Stimulated activated CD4-positive, alpha-beta T cell treated with anti-CD3 and anti-CD28 coated beads, TNF-alpha, amount 100 ng/mL, for 48 hours (primary cell): ENCODE measurements around the gene KLHL29.
A peak's percentile ranks its signal among the peaks of the same experiment; 100 is the strongest.
"Not testable (repeated sequence)": the region's sequence is repeated elsewhere in the genome, so short reads cannot be mapped to it uniquely, and the experiment has no call there.

Source experiments
- DNase-seq, 3 donors: peaks; one replicate each; pipeline ENCODE4 v3.0.0-alpha.2; 2020; ENCODE audit warnings: low read depth in 3 of 3

KLHL29 gene

DNA sequence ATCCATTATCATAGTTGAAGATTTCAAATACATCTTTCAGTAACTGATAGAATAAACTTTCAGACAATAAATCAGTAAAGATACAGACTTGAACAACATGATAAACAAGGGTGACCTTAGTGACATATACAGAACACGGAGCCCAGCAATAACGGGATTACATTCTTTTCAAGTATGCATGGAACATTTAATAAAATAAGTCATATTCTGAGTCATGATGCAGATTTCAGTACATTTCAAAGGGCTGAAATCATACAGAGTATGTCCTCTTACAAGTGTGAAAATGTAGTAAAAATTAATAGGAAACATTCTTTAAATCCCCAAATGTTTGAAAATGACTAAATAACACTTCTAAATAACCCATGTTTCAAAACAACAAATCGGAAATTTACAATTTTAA, 17.2 kb upstream of the KLHL29 start:
- DNase-seq = no peak

DNA sequence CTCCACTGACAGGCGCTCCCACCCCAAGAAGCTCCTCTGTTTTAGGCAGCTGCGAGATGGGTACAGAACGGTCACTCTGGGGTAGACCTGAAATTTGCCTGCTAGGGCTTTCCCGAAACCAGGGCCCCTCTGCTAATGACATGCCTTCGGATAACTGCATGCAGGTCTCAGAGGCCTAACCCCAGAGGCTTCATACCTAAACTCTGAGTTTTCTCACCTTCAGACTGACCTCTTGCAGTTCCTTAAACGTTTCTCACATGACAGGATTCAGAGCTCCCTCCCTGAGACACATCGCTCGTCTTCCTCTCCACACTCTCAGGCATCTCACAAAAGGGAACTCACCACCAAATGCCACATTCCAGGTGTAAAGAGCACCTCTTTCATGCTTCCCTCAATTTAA, 11.3 kb upstream of the KLHL29 start:
- DNase-seq = no peak

DNA sequence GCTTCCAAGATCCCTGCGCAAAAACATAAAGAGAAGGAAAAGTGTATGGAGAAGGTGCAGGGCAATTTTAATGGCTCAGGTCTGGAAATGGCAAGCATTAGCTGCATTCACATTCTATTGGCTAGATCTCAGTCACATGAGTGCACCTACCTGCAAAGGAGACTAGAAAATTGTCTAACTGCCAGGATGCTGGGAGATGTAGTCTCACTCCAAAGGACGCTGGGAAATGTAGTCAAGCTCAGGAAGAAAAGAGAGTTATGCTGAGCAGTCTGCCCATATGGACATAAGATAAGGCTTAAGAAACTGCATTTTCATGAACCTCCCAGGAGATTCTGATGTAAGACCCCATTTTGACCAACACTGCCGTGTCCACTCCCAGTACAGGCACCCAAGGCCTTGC, 9.5 kb upstream of the KLHL29 start:
- DNase-seq = no peak

DNA sequence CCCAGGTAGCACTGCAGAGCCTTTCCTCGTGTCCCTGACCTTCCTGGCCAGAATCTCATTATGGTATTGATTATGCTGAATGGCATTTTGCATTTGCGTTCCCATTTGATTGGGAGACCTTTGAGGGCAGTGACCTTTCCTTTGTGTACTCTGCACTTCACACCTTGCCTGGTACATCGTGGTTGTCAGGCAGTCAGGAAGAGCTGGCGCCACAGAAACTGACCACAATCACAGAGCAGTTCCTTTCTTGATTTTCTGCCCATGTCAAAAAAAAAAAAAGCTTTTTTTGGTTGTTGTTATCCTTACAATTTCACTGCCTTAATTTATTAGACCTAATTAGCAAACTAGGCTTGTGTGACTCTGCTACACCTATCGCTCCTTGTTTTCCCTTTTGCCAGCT, 8.9 kb upstream of the KLHL29 start:
- no peak for DNase-seq

DNA sequence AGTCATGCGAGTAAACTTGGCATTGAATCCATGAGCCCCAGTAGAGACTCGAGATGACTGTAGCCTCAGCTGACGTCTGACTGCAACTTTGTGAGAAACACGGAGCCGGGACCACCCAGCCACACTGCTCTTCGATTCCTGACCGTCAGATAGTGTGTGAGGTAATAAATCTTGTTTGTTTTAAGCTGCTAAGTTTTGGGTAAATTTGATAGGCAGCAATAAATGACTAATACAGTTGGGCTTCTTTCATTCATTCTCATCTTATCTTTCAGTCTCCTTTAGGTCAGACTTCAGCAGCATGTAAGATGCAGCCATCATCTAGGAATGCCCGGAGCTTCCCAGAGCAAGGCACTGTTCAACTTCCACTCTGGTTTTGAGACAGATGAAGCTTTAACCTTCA, 8.0 kb upstream of the KLHL29 start:
- DNase-seq = no peak

DNA sequence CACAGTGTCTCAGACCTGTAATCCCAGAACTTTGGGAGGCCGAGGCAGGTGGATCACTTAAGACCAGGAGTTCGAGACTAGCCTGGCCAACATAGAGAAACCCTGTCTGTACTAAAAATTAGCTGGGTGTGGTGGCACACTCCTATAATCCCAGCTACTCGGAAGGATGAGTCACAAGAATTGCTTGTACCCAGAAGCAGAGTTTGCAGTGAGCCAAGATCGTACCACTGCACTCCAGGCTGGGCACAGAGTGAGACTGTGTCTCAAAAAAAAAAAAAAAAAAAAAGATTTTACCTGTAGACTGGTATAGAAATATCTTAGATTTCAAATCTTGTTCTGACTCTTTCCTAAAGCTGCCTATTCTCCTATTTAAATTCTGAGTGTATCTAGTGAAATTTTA, 7.2 kb upstream of the KLHL29 start:
- no peak for DNase-seq

DNA sequence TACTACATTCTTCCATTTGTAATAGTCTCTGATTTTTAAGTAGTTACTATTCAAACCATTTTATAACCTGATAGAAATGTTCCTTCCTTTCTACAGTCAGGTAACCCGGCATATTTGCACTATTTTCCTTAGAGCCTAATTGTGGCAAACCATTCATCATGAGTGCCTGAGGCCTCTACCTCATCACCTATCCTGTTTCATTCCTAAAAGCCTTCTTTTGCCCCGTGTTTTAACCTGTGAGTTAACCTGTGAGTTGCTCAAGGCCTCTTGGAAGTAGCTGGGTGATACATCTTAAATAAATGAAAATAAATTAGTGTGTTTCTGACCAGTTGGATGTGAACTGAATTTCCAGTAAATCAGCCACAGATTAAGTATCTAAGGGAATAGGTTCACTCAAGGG, 6.5 kb upstream of the KLHL29 start:
- DNase-seq = no peak

DNA sequence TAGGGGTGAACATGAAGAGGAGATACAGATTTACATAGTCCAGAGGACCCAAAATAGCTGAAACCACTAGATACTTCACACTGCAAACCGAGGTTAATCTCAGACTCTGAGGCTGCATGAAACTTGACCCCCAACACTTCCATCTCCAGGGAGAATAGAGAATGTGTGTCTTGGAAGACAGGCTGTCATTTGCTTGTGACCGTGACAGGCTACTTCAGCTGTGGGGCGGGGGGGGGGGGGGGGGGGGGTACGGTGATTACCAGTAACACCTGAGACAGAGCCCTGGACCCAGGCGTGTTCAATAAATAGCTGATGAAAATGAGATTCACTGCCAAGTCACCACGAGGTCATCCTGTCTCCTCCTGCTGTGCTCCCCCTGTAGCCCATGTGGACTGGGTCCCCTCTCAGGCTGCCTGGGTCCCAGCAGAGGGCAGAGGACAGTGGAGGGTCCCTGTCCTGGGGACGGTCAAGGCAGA, 5.7 kb upstream of the KLHL29 start:
- DNase-seq = no peak

DNA sequence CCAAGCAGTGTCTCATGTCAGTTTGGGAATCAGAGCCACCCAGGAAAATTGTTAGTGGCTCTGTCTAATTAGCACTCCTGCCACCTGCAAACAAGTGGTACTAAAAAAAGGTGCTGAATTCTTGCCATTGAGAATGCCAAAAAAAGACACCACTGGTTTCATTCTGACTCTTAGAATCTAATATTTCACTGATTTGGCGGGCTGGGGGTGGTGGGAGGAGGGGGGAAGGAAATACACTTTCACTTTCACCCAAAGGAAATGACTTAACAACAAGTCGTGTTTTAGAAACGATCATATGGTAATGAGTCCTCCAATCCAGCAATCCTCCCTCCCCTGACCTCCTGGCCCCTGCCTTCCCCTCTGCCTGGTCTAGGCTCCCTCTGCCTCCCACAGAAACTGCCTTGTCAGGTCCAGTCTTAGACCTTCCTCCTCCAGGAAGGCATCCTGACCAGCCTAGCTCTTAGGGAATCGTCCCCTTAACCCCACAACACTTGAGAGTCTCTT, 4.4 kb upstream of the KLHL29 start:
- DNase-seq = peak in 2 of 3 donors; percentile 25 to 39

DNA sequence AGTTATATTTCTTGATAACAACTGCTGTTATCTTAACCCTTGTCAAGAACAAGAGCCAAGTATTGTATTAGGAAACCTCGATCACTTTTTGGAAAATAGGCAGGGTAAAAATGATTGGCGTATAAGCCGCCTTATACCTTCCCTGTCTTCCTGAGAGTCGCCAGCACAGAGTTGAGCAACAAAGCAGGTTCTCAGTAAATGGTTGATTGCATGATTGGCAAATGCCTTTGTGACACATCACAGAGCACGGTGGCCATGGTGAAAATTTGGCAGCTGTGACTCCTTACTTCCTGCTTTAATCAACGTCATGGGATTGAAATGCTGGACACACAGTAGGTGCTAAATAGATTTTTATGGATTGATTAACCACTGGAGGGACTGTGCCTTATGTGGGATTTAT, 3.9 kb upstream of the KLHL29 start:
- DNase-seq = peak in 1 of 3 donors; percentile 9

DNA sequence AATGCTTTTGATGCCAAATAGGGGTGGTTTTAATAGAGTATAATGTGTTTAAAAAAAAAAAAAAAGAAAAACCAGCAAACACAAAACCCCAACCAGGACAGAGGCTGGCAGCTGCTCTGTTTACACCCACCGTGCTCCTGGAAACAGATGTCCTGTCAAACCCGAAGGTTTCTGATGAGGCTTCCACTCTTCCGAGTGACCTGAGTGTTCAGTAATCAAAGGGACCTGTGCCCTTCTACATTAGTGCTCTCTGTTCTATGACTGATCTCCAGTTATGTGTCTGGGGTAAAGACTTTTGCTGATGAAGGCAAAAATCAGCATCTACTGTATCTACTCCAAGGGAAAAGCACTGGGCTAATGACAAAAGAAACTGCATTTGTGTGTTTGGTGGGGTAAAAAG, 3.5 kb upstream of the KLHL29 start:
- no peak for DNase-seq

DNA sequence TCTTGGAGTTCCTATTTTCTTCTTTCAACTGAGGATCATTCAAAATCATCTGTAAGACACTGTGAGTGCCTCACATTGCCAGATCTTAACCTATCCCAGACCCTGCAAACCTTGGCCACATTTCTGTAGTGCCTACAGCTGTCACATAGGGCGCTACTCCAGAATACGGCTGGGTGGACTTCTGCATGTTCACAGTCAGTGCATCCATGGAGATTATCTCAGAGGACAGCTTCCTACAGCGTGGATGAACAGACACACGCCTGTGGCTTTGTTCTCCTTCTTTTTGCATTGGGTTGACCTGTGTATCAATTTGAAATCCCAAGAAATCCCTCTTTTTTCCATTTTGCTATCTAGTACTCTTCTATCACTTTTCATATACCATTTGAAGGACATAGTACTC, 1.9 kb upstream of the KLHL29 start:
- no peak for DNase-seq

DNA sequence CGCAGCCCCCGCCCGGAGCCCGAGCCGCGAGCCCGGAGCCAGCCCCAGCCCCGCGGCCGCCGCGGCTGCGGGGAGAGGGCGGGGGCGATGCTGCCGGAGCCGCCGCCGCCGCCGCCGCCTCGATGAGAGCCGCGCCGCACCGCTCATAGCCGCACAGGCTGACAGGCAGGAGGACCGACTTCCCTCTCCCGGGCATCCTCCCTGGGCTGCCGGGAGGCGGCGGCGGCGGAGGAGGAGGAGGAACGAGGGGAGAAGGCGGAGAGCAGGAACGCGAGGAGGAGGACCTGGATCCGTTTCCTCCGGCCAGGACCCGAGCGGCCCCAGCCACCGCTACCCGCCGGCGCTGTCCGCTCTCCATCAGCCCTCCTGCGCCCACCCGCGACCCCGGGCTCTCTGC, 370 bp downstream of the KLHL29 start:
- DNase-seq = peak in 1 of 3 donors; percentile 12

DNA sequence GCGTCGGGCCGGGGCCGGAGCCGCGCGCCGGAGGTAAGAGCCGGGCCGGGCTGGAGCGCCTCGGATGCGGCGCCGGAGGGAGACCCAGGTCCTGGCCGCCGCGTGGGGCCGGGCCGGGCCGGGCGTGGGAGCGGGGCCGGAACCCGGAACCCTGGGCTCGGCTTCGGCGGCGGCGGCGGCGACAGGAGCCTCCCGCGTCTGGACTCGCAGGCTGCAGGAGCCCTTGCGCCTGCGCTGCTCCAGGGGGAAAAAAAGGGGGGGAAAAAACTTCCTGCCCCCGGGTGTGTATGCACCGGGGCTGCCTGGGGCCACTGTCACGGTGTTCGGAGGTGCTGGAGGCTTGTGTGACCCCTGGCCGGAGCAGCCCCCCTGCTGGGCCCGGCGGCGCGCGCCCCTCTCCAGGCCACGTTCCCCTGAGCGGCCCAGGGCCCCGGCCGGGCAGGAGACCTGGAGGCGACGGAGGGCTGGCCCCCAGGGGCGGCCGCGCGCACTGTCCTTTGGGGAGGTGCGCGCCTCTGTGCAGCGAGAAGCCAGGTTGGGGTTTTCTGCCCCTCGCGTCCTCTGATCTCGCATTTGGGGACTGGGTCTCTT, 864 bp downstream of the KLHL29 start:
- DNase-seq = peak in 1 of 3 donors; percentile 4

DNA sequence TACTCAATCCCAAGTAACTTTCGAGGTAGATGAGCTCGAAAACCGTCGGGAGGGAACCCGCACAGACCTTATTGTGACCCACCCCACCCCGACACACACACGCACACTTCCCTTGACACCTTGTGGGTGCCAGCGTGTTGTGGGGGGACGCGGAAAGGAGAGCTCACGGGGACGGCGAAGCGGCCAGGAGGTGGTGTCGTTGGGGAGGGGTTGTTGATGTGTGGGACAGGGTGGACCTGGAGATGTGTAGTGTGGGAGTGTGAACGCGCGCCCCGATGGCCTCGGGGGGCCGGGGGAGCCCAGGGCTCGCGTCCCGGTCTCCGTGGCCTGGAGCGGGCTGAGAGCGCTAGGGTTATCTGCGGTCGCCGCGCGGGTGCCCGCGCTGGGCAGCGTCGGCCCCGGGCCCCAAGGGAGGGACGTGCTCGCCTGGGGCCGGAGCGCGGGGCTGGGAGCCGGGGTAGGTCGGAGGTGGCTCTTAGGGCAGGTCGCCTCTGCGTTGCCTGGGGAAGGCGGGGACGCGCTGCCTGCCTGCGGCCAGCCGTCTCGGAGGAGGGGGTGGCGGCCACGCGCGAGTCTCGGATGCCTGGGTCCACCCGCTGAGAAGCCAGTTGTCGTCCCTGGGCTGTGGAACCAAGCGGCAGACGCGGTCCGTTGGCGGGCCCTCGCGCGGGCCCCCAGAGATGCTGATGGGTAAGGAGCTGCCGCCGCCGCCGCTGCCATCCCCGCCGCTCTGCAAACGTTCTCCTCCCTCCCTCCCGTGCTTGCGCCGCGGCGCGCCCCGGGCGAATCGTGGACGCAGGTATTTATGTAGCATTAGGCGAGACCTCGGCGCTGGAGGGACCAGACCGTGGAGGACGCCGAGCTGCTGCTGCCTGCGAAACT, 1.6 kb downstream of the KLHL29 start:
- DNase-seq = peak in 1 of 3 donors; percentile 8

DNA sequence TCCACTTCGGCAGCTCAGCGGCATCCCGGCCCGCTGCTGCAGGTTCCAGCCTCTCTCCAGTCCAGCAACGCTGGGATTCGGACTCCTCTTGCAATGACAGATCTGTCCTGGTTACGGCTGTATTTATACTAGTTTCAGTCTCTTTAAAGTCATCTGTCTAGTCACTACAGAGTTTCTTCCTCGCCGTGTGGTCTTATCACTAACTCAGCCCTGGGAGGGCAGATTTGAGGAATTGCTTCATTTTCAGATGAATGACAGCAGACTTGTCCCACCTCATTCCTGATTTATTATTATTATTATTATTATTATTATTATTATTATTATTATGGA, 2.2 kb downstream of the KLHL29 start:
- DNase-seq = no peak

DNA sequence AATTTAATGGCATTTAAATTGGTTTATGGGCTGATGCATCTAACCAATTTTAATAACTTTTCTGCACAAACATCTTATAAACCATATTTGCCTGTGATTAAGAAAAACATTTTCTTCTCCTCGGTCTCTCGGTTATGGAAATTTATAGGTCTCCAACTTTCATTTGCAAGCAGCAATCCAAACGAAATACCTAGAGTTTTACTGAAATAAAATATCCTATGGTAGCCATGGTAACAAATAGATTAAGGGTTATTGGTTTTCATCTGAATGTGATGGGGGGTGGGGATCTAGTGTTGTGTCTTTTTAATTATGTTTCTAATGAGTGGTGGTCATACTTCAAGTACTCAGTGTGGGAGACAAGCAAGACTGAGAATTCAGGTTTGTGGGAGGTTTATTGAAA, 2.9 kb downstream of the KLHL29 start:
- no peak for DNase-seq

DNA sequence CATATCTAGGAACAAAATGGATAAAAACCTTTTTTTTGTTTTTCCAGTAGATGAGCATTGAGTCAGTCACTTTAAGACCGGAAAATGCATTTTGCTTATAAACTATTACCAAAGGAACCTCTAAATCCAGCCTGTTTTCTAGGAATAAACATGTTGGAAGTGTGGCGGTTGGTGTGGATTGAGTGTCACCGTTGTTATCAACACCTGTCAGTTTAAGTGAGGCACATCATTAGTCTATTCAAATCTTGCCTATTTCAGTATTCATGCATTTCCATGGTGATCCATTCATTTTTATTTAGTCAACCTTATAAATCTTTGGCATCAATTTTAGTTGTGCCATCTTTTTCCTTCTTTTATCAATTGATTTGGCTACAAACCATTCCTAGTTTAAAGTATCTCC, 3.3 kb downstream of the KLHL29 start:
- no peak for DNase-seq

DNA sequence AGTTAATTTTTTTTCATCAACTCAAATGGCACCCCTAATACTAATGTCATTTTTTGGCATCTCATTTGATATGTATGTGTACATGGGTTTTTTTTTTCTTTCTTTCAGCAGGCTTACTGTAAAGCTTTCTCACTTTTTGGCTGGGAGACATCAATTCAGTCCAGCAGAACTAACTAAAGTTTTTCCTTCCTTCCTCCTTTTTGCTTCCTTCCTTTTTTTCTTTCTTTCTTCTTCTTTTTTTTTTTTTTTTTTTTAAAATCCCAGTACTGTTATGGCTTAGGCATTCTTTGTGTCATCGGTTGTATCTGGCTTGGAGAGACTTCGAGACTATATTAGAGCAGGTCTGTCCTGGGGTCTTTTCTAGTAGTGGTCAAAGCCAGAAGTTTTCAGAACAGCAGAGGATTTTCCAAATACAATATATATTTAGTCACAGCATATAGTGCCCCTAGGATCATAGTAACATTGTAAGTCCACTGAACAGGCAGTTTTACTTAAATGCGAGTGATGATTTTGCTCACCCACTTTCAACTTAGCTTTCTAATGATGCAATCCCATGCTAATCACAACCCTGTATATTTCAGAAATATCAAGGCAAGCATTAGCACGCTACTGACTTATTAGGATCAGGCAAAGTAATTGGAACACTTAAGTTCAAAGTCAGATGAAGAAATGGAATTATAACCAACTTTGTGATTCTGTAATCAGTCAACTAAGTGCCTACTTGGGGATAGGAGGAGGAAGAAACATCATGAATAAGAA, 4.0 kb downstream of the KLHL29 start:
- DNase-seq = no peak

DNA sequence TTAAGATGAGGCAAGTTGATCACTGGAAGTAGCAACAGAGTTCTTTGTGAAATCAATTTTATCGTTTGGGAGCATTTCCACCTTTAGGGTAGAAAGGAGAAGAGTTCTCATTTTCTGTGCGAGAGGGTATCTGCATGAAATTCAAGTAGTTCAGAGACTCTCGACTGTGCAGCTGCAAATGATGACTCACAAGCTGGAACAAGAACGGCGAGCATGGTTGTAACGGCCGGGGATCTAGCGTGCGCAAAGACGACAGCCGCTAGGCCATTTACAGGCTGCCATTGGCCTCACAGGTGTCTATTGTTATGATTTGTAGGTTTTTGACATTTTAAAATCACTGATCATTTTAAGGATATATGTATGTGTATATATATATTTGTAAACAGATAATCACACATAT, 5.2 kb downstream of the KLHL29 start:
- no peak for DNase-seq

DNA sequence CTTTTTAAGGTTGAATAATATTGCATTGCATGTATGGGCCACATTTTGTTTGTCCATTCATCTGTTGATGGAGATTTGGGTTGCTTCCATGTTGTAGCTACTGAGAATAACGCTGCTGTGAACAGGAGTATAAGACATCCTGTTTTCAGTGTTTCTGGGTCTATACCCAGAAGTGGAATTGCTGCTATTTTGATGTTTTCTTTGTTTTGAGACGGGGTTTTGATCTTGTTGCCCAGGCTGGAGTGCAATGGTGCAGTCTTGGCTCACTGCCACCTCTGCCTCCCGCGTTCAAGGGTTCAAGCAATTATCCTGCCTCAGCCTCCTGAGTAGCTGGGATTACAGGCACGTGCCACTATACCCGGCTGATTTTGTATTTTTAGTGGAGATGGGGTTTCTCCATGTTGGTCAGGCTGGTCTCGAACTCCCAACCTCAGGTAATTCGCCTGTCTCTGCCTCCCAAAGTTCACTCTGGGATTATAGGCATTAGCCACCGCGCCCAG, 6.3 kb downstream of the KLHL29 start:
- DNase-seq = not testable (repeated sequence)

DNA sequence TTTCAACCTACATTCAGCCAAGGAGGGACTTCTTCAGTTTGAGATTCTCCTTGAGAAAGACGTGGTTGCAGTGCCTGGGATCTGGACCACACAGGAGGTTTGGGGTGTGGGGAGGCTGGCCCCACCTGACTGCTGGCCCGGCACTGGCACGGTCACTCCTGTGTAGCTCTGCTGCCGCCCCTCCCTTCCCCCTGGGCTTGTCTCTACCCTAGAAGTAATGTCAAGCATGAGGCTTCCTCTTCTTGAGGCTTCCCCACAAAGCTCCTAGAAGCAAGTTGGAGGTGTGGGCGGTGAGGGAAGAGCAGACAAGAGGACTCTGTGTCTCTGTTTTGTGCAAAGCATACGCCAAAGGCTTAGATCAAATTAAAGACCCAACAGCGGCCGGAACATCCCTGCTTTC, 8.7 kb downstream of the KLHL29 start:
- no peak for DNase-seq
